DND-41 (cell line): ENCODE measurements around the gene MFSD2A.

Source experiments
- ATAC-seq: fragments of 200-7000 bp; cut with Tn5 transposase; 3 replicates; pipeline ENCODE4 v1.9.1; 2021; ENCODE audit warnings: low read depth; ENCODE audit not compliant: insufficient read depth
- DNase-seq: peaks from one replicate; pipeline ENCODE4 v3.0.0-alpha.2; 2020
- H2AFZ ChIP-seq: 2 replicates; pipeline ENCODE4 v1.6.0; 2012; ENCODE audit warnings: low read depth, low read length
- H3K27ac ChIP-seq: 2 replicates; pipeline ENCODE4 v1.5.1; 2012; ENCODE audit warnings: low read length, inconsistent platforms
- H3K27me3 ChIP-seq: fragments of 200-600 bp; sonication (generic); 2 replicates; pipeline ENCODE4 v1.6.0; 2012; ENCODE audit warnings: low read length, mild to moderate bottlenecking, inconsistent platforms; ENCODE audit not compliant: insufficient read depth, poor library complexity
- H3K36me3 ChIP-seq: 2 replicates; pipeline ENCODE4 v1.5.1; 2012; ENCODE audit warnings: low read length, inconsistent platforms; ENCODE audit not compliant: insufficient read depth
- H3K4me1 ChIP-seq: 2 replicates; pipeline ENCODE4 v1.5.1; 2012; ENCODE audit warnings: mild to moderate bottlenecking, low read length; ENCODE audit not compliant: insufficient read depth
- H3K4me2 ChIP-seq: 2 replicates; pipeline ENCODE4 v1.6.0; 2012; ENCODE audit warnings: mild to moderate bottlenecking, moderate library complexity, low read length, inconsistent platforms; ENCODE audit not compliant: insufficient read depth
- H3K4me3 ChIP-seq, 2 experiments: fragments of 200-600 bp in 1 of 2; shearing (Covaris generic) in 1 of 2; 2 replicates each; pipeline ENCODE4 v1.5.1; 2012 to 2016; ENCODE audit warnings: inconsistent platforms in 2 of 2, low read length in 2 of 2, mild to moderate bottlenecking in 2 of 2, low read depth in 1 of 2, moderate library complexity in 1 of 2
- H3K79me2 ChIP-seq: 2 replicates; pipeline ENCODE4 v1.6.0; 2012; ENCODE audit warnings: low read length, inconsistent platforms; ENCODE audit not compliant: insufficient read depth
- H3K9ac ChIP-seq: 2 replicates; pipeline ENCODE4 v1.6.0; 2012; ENCODE audit warnings: low read depth, mild to moderate bottlenecking, inconsistent platforms, low read length, moderate library complexity
- H3K9me3 ChIP-seq: 2 replicates; pipeline ENCODE4 v1.5.1; 2012; ENCODE audit warnings: low read length, moderate library complexity, mild to moderate bottlenecking, inconsistent platforms; ENCODE audit not compliant: insufficient read depth, severe bottlenecking
- H4K20me1 ChIP-seq: 2 replicates; pipeline ENCODE4 v1.6.0; 2012; ENCODE audit warnings: low read length; ENCODE audit not compliant: insufficient read depth
- EZH2 ChIP-seq: IDR thresholded peaks from 3 replicates; pipeline ENCODE4 v1.6.1; 2012; ENCODE audit warnings: borderline replicate concordance, low read depth, mild to moderate bottlenecking, moderate library complexity, low read length, inconsistent platforms; ENCODE audit not compliant: severe bottlenecking
- TF ChIP-seq, protein P1 (sequence below): IDR thresholded peaks from 2 replicates; pipeline ENCODE4 v1.5.1; 2012; ENCODE audit warnings: borderline replicate concordance, low read length, moderate library complexity, mild to moderate bottlenecking; ENCODE audit not compliant: poor library complexity, severe bottlenecking; ENCODE audit errors: extremely low read depth

The MFSD2A gene

GRCh38 chr1:39958403-39959200, 3.7 kb downstream of the MFSD2A start:
- no peak for TF ChIP-seq EZH2
- TF ChIP-seq, protein P1, sequence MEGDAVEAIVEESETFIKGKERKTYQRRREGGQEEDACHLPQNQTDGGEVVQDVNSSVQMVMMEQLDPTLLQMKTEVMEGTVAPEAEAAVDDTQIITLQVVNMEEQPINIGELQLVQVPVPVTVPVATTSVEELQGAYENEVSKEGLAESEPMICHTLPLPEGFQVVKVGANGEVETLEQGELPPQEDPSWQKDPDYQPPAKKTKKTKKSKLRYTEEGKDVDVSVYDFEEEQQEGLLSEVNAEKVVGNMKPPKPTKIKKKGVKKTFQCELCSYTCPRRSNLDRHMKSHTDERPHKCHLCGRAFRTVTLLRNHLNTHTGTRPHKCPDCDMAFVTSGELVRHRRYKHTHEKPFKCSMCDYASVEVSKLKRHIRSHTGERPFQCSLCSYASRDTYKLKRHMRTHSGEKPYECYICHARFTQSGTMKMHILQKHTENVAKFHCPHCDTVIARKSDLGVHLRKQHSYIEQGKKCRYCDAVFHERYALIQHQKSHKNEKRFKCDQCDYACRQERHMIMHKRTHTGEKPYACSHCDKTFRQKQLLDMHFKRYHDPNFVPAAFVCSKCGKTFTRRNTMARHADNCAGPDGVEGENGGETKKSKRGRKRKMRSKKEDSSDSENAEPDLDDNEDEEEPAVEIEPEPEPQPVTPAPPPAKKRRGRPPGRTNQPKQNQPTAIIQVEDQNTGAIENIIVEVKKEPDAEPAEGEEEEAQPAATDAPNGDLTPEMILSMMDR: no peak
- ATAC-seq (no peak), DNase-seq (no peak)
- H3K4me2 ChIP-seq: no peak overlapping the region
- H3K9me3 ChIP-seq: no peaks in the 10 kb centered on the region
- peaks cover 28% of the 10 kb centered on the region for H3K4me1 ChIP-seq
- peaks cover 16% of the 10 kb centered on the region for H3K27me3 ChIP-seq
- no peak overlapping the region for H3K27ac ChIP-seq
- H3K79me2 ChIP-seq: no peaks in the 10 kb centered on the region
- peaks cover 5% of the 10 kb centered on the region; the same call in 1 of the 2 replicates for H4K20me1 ChIP-seq
- no peak overlapping the region for H3K9ac ChIP-seq
- no peaks in the 10 kb centered on the region for H3K36me3 ChIP-seq
- H3K4me3 ChIP-seq: no peak overlapping the region
- H2AFZ ChIP-seq: no peak overlapping the region

DNA sequence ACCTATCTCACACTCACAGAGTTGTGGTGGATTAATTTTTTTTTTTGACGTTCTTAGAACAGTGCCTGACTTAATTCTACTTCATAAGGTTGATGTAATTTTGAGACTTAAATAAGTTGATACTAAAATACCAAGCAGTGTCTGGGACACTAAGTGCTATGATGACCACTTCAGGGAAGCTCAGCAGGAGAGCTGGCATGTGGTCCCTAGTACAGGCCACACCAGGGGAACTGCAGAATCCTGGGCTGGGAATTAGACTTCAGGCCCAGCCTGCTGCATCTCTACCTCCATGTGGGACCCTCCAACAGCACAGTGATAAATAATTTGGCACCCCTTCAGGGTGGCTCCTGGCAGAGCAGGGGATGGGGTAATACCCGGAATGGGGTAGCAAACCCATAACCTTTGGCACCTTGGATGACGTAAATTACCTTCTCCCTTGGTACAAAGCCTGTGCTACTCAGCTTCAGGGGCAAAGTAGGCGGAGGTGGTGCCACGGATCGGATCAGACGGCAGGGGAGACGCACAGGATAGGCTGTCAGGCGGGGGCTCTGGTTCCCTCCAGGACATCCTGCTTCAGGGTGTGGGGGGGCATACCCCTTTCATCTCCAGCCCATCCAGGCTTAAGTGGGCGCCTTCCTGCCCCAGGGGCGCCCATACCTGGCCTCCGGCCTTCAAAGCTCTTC, 4.8 kb downstream of the MFSD2A start:
- H3K9me3 ChIP-seq: no peaks in the 10 kb centered on the region
- H3K9ac ChIP-seq: no peak overlapping the region
- peaks cover 23% of the 10 kb centered on the region for H3K4me1 ChIP-seq
- peaks cover 16% of the 10 kb centered on the region for H3K27me3 ChIP-seq
- TF ChIP-seq, protein P1: no peak
- TF ChIP-seq EZH2: no peak
- DNase-seq: no peak
- no peaks in the 10 kb centered on the region for H3K79me2 ChIP-seq
- H2AFZ ChIP-seq: no peak overlapping the region
- H3K4me2 ChIP-seq: no peak overlapping the region
- peaks cover 5% of the 10 kb centered on the region; the same call in 1 of the 2 replicates for H4K20me1 ChIP-seq
- no peak overlapping the region for H3K27ac ChIP-seq
- H3K4me3 ChIP-seq: no peak overlapping the region
- H3K36me3 ChIP-seq: no peaks in the 10 kb centered on the region
- ATAC-seq: no peak

- no peaks in the 10 kb centered on the region for H3K36me3 ChIP-seq
- no peak overlapping the region for H3K4me2 ChIP-seq
- H3K27me3 ChIP-seq: peaks cover 9% of the 10 kb centered on the region
- peaks cover 16% of the 10 kb centered on the region for H3K4me1 ChIP-seq
- H3K79me2 ChIP-seq: no peaks in the 10 kb centered on the region
- H3K4me3 ChIP-seq: no peak overlapping the region
- ATAC-seq (peak; percentile 45; the same call in 2 of the 3 replicates), DNase-seq (peak; percentile 22)
- TF ChIP-seq, protein P1: no peak
- TF ChIP-seq EZH2: no peak
- no peak overlapping the region for H2AFZ ChIP-seq
- no peak overlapping the region for H3K9ac ChIP-seq
- no peak overlapping the region for H3K27ac ChIP-seq
- no peaks in the 10 kb centered on the region for H3K9me3 ChIP-seq
- H4K20me1 ChIP-seq: peaks cover 5% of the 10 kb centered on the region; the same call in 1 of the 2 replicates
Observed at GRCh38 chr1:39960431-39960958, 5.5 kb downstream of the MFSD2A start.
